NCI-H2029 (cell line): ENCODE measurements around the gene JTB.

Source experiments
- DNase-seq: peaks from one replicate; lab custom pipeline; 2025; lab: John Stamatoyannopoulos, UW

The JTB gene

GRCh38 chr1:153978274-153978909 is 918 bp upstream of the JTB start:
- no peak for DNase-seq

- DNase-seq, result no peak
These were observed 640 bp downstream of the JTB start for GRCh38 chr1:153976819-153977249.

DNA sequence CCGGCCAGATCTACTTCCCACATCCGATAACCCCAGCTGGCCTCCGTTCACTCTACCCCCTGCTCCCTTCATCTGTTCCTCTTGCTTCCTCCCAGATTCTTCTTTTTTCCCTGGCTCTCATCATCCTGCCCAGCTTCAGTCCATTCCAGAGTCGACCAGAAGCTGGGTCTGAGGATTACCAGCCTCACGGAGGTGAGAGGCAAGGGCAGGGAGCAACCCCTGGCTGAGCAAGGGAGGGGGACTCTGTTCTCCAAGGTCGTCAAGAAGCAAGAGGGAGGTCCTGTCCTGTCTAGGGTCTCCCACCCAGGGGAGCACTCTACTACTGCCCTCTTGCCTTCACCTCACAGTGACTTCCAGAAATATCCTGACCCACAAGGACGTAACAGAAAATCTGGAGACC is 3.9 kb downstream of the JTB start:
- DNase-seq, result no peak

DNA sequence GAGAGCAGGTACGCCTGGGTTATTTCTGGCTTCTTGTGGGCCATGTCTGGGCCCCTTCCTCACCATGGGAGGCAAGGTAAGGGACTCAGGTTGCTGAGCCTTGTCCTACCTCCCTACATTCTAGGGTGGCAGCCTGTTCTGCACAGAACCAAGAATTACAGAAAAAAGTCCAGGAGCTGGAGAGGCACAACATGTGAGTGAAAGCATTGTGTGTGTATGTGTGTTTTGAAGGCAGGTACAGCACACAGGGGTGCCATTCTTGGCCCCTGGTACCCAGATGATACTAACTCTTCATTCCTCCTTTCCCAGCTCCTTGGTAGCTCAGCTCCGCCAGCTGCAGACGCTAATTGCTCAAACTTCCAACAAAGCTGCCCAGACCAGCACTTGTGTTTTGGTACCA is 4.4 kb downstream of the JTB start:
- no peak for DNase-seq

GRCh38 chr1:153970346-153970745 is 7.1 kb downstream of the JTB start:
- DNase-seq, result no peak

- DNase-seq, result no peak
These were observed 8.5 kb downstream of the JTB start for GRCh38 chr1:153968972-153969371.

DNA sequence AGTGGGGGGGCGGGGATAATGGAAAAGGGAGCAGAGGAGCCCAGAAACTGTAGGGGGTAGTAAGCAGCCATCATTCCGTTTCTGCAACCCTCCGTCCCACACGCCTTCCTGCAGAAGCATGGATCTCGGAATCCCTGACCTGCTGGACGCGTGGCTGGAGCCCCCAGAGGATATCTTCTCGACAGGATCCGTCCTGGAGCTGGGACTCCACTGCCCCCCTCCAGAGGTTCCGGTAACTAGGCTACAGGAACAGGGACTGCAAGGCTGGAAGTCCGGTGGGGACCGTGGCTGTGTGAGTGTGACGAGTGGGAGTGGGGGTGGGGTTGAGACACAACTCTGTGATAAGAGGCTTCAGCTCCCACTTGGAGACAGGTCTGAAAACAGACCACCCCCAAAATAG is 9.1 kb downstream of the JTB start:
- DNase-seq, result no peak

DNA sequence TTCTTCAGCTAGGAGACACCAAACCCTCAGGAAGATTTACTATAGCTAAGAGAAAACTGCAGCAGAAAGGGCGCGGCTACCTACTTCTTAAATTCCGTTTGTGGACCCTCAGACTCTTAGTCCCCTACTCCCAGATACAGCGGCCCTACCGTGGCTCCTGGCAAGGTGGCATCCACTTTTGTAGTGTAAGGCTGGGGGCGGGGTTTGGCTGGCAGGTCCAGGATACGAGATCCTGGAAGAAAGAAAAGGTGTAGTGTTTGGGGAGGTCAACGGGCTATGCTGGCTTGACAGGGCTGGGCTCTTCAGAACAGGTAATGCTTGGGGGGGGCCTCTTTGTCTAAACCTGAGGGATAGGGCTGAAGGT is 9.5 kb downstream of the JTB start:
- DNase-seq, result peak; percentile 67

DNA sequence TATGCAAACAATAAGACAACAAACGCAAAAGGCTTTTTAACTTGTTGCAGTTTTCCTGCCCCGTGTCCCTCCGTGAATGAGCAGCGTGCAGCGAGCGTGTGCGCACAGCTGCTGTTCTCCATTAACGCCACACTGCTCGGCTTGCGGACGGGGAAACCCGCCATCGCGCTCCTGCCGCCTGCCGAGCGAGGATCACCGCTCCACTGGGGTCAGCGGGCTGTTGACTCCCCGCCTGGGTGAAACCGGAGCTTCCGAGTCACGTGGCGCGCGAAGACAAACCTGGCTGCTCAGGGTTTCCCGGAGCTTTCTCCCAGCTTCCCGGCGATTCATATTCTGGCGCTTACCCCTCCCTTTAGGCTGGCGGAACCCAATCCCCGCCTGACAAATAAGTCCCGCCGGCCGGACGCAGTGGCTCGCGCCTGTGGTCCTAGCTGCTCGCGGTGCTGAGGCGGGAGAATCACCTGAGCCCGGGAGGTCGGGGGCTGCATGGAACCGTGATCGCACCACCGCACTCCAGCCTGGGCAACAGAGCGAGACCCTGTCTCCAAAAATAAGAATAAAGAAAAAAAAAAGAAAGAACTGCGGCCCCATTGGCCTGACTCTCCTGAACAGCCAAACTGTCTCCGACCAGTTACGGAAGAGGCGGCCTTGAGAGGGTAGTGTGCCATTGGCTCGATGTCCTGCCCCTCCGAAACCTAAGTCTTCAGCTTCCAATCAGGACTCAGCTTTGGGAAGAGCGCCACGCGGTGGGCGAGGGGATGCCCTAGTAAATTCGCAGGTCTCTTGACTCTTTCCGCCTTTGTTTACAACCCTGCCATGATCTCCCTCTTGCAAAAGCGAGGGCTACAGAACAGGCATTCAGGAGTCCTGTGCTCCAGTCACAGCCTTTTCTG is 10.1 kb downstream of the JTB start, which contains the start of gene CREB3L4:
TSS of gene CREB3L4 (plus strand) at position 796 of the 893 bp plus-strand sequence. CDS start 624 bp downstream, outside the sequence.
- DNase-seq, result peak; percentile 96

GRCh38 chr1:153963850-153964331 is 13.6 kb downstream of the JTB start:
- DNase-seq, result no peak

- peak; percentile 96 for DNase-seq
These were observed 14.2 kb downstream of the JTB start, which contains the start of gene SLC39A1 for GRCh38 chr1:153963030-153963849. Gene SLC39A1 (minus strand): TSS chr1:153963537. CDS start chr1:153962715, 822 bp downstream.

- DNase-seq, result no peak
These were observed 15.1 kb downstream of the JTB start for GRCh38 chr1:153962088-153963029.

DNA sequence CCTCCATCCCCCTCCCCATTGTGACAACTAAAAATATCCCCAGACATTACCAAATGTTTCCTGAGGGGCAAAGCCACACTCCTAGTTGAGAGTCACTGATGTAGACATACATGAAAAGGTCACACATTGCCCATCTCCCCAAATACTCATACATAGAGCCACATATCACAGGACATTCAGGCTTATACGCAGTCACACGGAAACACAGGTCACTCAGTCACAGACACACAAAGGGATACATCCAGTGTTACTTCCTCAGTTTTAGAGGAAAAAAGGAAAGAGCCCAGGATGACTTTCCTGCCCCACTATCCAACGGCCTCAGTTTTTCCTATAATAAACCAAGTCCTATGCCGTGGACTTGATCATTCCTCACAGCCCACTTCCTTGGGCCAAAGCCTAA is 16.1 kb downstream of the JTB start:
- DNase-seq, result no peak

DNA sequence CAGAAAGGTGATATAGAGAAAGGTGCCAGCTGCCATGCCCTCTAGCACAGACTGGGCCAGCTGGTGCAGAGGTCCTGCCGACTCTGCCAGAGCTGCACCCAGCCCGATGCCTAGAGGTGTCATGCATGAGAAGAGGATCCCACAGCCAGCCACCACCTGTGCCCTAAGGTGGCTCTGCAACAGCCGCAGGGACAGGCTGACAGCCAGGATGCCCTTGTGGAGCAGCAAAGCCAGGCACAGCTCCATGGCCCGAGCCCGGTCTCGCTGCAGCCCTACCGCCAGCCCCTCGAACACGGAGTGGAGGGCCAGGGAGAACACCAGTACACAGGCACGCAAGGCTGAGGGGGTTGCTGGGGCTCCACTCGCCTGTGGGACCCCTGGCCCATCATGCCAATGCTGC is 17.3 kb downstream of the JTB start:
- DNase-seq, result no peak

- no peak for DNase-seq
These were observed 18.0 kb downstream of the JTB start for GRCh38 chr1:153959454-153959853.

DNA sequence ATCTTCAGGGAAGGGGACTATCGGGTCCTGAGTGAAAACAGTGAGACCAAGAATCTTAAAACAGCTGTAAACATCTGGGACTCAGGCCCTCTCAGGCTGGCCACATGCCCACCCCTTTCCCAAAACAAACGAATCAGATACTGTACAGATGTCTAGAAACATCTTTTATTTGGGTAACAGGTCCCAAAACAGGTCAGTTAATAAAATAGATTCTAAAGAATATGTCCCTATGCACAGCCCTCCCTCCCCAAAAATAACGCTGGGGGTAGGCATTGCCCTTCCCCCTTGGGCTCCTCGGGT is 18.6 kb downstream of the JTB start:
- DNase-seq, result no peak

- peak; percentile 97 for DNase-seq
These were observed 19.1 kb downstream of the JTB start, which contains the start of gene CRTC2 for GRCh38 chr1:153958111-153958960. Gene CRTC2 (minus strand): TSS chr1:153958612. CDS start chr1:153958497, 115 bp downstream.

DNA sequence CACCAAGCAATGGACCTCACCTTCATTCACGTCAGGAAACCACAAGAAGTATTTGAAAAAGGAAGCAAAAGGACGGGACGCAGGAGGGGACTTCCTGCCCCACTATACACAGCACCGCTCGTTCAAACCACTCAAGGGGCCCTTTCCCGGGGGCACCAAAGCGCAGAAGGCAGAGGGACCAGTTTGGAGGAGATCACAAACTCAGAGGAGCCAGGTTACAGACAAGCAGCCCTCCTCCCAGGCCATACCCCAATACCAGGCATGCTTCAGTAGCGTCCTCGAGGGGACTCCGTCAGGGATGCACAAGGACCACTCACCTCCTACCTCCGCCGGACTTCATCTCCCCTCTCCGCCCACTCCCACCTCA is 19.7 kb downstream of the JTB start:
- no peak for DNase-seq

- DNase-seq, result no peak
These were observed 20.3 kb downstream of the JTB start for GRCh38 chr1:153956997-153957715.

DNA sequence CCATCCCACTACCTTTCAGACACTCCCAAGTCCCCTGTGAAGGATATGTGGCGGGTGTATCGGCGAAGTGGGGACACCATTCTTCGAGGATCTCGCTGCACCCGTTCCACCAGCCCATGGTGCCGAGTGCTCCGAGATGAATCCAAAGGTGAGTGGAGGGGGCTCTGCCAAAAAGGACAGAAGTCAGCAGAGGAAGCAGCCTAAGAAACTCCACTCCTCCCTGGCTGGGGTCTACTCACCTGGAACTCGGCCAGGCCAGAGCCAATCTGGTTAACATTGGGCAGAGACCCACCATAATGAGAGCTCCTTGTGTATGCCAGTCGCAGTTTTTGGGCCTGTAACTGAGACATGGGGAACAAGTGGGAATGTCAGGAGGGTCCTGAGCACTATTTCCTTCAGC is 22.6 kb downstream of the JTB start:
- no peak for DNase-seq
